IMR-90 (cell line): Measurements from ENCODE around the gene USP14. TPM values are rescaled to one million over a fixed set of nuclear protein-coding genes. Genes with fewer than 3 reads are reported as not detected.

Source experiments
- ATAC-seq: fragments of 200-7000 bp; cut with Tn5 transposase; 2 replicates; pipeline ENCODE4 v1.9.1; 2020; ENCODE audit warnings: low read depth, mild to moderate bottlenecking, moderate library complexity
- BruUV-seq: library from RNA; stranded (reverse); fragments of 400-500 nt; replicated peaks from 2 replicates; lab custom pipeline; 2021; lab: Mats Ljungman, UMichigan
- CTCF ChIA-PET: fragments of 300-600 bp; formaldehyde crosslinking; extraction: SDS; loops from one replicate; lab custom pipeline; 2021; ENCODE audit warnings: antibody characterized with exemption; lab: Yijun Ruan, JAX
- POLR2A ChIA-PET: fragments of 300-600 bp; sonication (Branson Sonifier 250); formaldehyde crosslinking; loops from one replicate; lab custom pipeline; 2022; ENCODE audit warnings: antibody characterized with exemption; ENCODE audit not compliant: unreplicated experiment; lab: Charles Lee
- DNase-seq: peaks from one replicate; pipeline ENCODE4 v3.0.0; 2013
- H2AFZ ChIP-seq: replicated peaks from 2 replicates; pipeline ENCODE3; 2013; ENCODE audit warnings: low read length, mild to moderate bottlenecking; ENCODE audit not compliant: poor library complexity
- H2AK5ac ChIP-seq: 2 replicates; pipeline ENCODE4 v1.6.1; 2013; ENCODE audit warnings: low read depth, low read length, inconsistent platforms
- H2AK9ac ChIP-seq: replicated peaks from 2 replicates; pipeline ENCODE3; 2013; ENCODE audit warnings: mild to moderate bottlenecking, low read depth, low read length, moderate library complexity; ENCODE audit not compliant: poor library complexity
- H2BK120ac ChIP-seq: 2 replicates; pipeline ENCODE4 v1.6.1; 2013; ENCODE audit warnings: low read depth, low read length, inconsistent platforms
- H2BK15ac ChIP-seq: 3 replicates; pipeline ENCODE4 v1.6.1; 2013; ENCODE audit warnings: low read depth, low read length, inconsistent platforms
- H2BK20ac ChIP-seq: 2 replicates; pipeline ENCODE4 v1.6.1; 2013; ENCODE audit warnings: low read depth, mild to moderate bottlenecking, inconsistent platforms, low read length, moderate library complexity
- H2BK5ac ChIP-seq: 2 replicates; pipeline ENCODE4 v1.6.1; 2013; ENCODE audit warnings: mild to moderate bottlenecking, low read depth, low read length, inconsistent platforms; ENCODE audit not compliant: poor library complexity, severe bottlenecking
- H3K14ac ChIP-seq: replicated peaks from 2 replicates; pipeline ENCODE4 v1.6.1; 2013; ENCODE audit warnings: low read depth, low read length, inconsistent platforms
- H3K18ac ChIP-seq: 2 replicates; pipeline ENCODE4 v1.6.1; 2013; ENCODE audit warnings: low read depth, low read length, control low read depth
- H3K23ac ChIP-seq: 2 replicates; pipeline ENCODE4 v1.6.1; 2013; ENCODE audit warnings: low read depth, low read length, inconsistent platforms
- H3K27ac ChIP-seq: 2 replicates; pipeline ENCODE4 v1.5.1; 2013; ENCODE audit warnings: mild to moderate bottlenecking, control low read depth, low read length; ENCODE audit not compliant: insufficient read depth
- H3K27me3 ChIP-seq: 2 replicates; pipeline ENCODE4 v1.6.1; 2013; ENCODE audit warnings: low read length; ENCODE audit not compliant: control insufficient read depth, insufficient read depth
- H3K36me3 ChIP-seq: 2 replicates; pipeline ENCODE4 v1.6.1; 2013; ENCODE audit warnings: low read length, mixed read lengths; ENCODE audit not compliant: control insufficient read depth, insufficient read depth
- H3K4ac ChIP-seq: 2 replicates; pipeline ENCODE4 v1.6.1; 2013; ENCODE audit warnings: low read depth, low read length, inconsistent platforms
- H3K4me1 ChIP-seq: 2 replicates; pipeline ENCODE4 v1.6.1; 2013; ENCODE audit warnings: low read length, mixed read lengths; ENCODE audit not compliant: control insufficient read depth, insufficient read depth
- H3K4me2 ChIP-seq: 2 replicates; pipeline ENCODE4 v1.6.1; 2013; ENCODE audit warnings: low read depth, mild to moderate bottlenecking, control low read depth, low read length, moderate library complexity
- H3K4me3 ChIP-seq: 2 replicates; pipeline ENCODE4 v1.5.1; 2013; ENCODE audit warnings: low read depth, mild to moderate bottlenecking, control low read depth, low read length, moderate library complexity; ENCODE audit not compliant: insufficient read depth
- H3K56ac ChIP-seq: 2 replicates; pipeline ENCODE4 v1.6.1; 2013; ENCODE audit warnings: low read length, inconsistent platforms; ENCODE audit not compliant: insufficient read depth; ENCODE audit errors: extremely low read depth
- H3K79me1 ChIP-seq, 2 experiments: 2 replicates each; pipeline ENCODE4 v1.6.1; 2013; ENCODE audit warnings: low read length in 2 of 2, inconsistent platforms in 1 of 2, low read depth in 1 of 2
- H3K9ac ChIP-seq: 2 replicates; pipeline ENCODE4 v1.6.1; 2013; ENCODE audit warnings: low read depth, low read length, control low read depth
- H3K9me1 ChIP-seq: 2 replicates; pipeline ENCODE4 v1.6.1; 2013; ENCODE audit warnings: low read length, inconsistent platforms; ENCODE audit not compliant: insufficient read depth
- H3K9me3 ChIP-seq: 2 replicates; pipeline ENCODE4 v1.6.1; 2013; ENCODE audit warnings: low read length; ENCODE audit not compliant: control insufficient read depth, insufficient read depth
- H4K20me1 ChIP-seq: 2 replicates; pipeline ENCODE4 v1.6.1; 2013; ENCODE audit warnings: low read length, inconsistent platforms; ENCODE audit not compliant: insufficient read depth
- H4K5ac ChIP-seq: 2 replicates; pipeline ENCODE4 v1.6.1; 2013; ENCODE audit warnings: mild to moderate bottlenecking, low read depth, low read length, control low read depth
- H4K8ac ChIP-seq, 2 experiments: 2 replicates each; pipeline ENCODE4 v1.6.1; 2013; ENCODE audit warnings: low read depth in 2 of 2, low read length in 2 of 2, control low read depth in 1 of 2, inconsistent platforms in 1 of 2
- H4K91ac ChIP-seq: 2 replicates; pipeline ENCODE4 v1.6.1; 2013; ENCODE audit warnings: low read depth, low read length, inconsistent platforms; ENCODE audit not compliant: insufficient read depth
- MXI1 ChIP-seq: IDR thresholded peaks from 2 replicates; pipeline ENCODE4 v1.6.1; 2012; ENCODE audit warnings: low read depth, mild to moderate bottlenecking, low read length, moderate library complexity, borderline replicate concordance
- RFX5 ChIP-seq: IDR thresholded peaks from 2 replicates; pipeline ENCODE4 v1.8.0; 2012; ENCODE audit warnings: low read depth, mild to moderate bottlenecking, low read length, moderate library complexity
- WGBS, 2 experiments: methylation state at CpG; one replicate each; pipeline versions ENCODE4 v1.1.5 to v1.1.7; 2013; ENCODE audit warnings: missing lambda C conversion rate in 2 of 2; ENCODE audit not compliant: insufficient read length in 1 of 2; ENCODE audit errors: extremely low coverage in 2 of 2; 5-methylcytosine and 5-hydroxymethylcytosine counted together
- dilution Hi-C: fragments of 300-500 bp; cut with HindIII; formaldehyde crosslinking; loops from one replicate; pipeline ENCODE4 v1.14.3; 2018; ENCODE audit warnings: low sequenced_read_pairs; ENCODE audit not compliant: unreplicated experiment
- in situ Hi-C: fragments of 300-500 bp; cut with MboI; formaldehyde crosslinking; loops from 3 replicates; pipeline ENCODE4 v1.14.3; 2019; ENCODE audit warnings: low sequenced_read_pairs, inconsistent platforms, mixed read lengths
- intact Hi-C: fragments of 100-400 bp; cut with micrococcal nuclease; formaldehyde crosslinking; loops from 2 replicates; pipeline ENCODE4 v1.10.0; 2022
- polyA plus RNA-seq, 3 experiments: library from polyadenylated mRNA; depleted of rRNA; stranded (reverse); fragments of >200 nt; gene quantifications; 2 replicates each; pipeline ENCODE4 v1.2.3, GENCODE V29; 2012; ENCODE audit warnings: low replicate concordance in 1 of 3
- total RNA-seq: library from RNA; depleted of rRNA; stranded (reverse); fragments of >200 nt; gene quantifications from 2 replicates; pipeline ENCODE4 v1.2.3, GENCODE V29; 2012

Gene USP14
- total and polyA plus RNA-seq, 2 of the 4 experiments (the other 2 are of a cell fraction), result 11.5 to 32.4 TPM

DNA sequence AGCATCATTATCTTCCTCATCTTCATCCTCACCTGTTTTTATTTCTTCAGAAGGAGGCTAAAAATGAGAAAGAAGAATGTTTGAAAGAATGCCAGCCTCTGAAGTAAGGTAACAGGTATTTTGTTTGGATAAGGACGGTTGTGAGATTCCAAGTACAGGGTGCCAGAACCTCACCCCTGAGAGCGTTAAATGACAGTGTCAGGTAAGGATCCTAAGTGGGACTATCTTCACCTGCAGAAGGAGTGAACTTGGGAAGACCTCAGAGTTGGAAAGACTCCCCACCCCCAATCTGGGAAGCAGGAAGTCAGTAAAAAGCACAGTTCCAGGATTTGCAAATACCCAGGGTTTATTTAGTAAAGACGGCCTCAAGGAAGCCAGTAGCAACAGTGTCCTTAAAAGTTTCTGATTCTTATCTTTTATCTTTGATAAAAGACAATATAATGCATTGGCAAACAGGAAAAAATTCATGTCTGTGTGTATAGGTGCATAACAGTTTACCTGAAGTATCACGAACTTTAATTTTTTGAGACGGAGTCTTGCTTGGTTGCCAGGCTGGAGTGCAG is 57.2 kb downstream of the USP14 start:
- ATAC-seq (no peak), DNase-seq (no peak)
- H3K4me3 ChIP-seq, result no peak overlapping the region
- H3K4ac ChIP-seq, result no peak overlapping the region
- H2BK15ac ChIP-seq, result no peak overlapping the region
- H2AK9ac ChIP-seq, result no peak overlapping the region
- no peak overlapping the region for H2BK5ac ChIP-seq
- H4K8ac ChIP-seq, result no peak overlapping the region
- in situ Hi-C loops (no loop called here), intact Hi-C loops (no loop called here), dilution Hi-C loops (no loop called here)
- no TSS peak for BruUV-seq
- peaks cover 33% of the 10 kb centered on the region for H3K36me3 ChIP-seq
- H3K56ac ChIP-seq, result no peak overlapping the region
- H3K9me3 ChIP-seq, result no peaks in the 10 kb centered on the region
- H3K18ac ChIP-seq, result no peak overlapping the region
- H3K4me2 ChIP-seq, result no peak overlapping the region
- no peak overlapping the region for H4K91ac ChIP-seq
- no peak overlapping the region for H3K27ac ChIP-seq
- no peak overlapping the region for H2AFZ ChIP-seq
- H3K79me1 ChIP-seq, result peaks cover 0 to 4% of the 10 kb centered on the region in 2 experiments; a peak in 2 of 4 replicates
- TF ChIP-seq RFX5 (no peak), MXI1 (no peak)
- H2BK20ac ChIP-seq, result no peak overlapping the region
- no peak overlapping the region for H2BK120ac ChIP-seq
- H3K9ac ChIP-seq, result no peak overlapping the region
- H3K23ac ChIP-seq, result no peak overlapping the region
- H3K27me3 ChIP-seq, result no peaks in the 10 kb centered on the region
- H4K5ac ChIP-seq, result no peak overlapping the region
- no peaks in the 10 kb centered on the region; the same call in 1 of the 2 replicates for H3K9me1 ChIP-seq
- no peak overlapping the region for H3K14ac ChIP-seq
- H4K20me1 ChIP-seq, result no peaks in the 10 kb centered on the region
- CTCF ChIA-PET, result no interaction called here
- WGBS, 2 experiments, result 100% methylated on average over 2 of the region's 5 CpGs; no CpG with 5 or more reads in 1 of the 2 experiments
- POLR2A ChIA-PET, result no interaction called here
- no peak overlapping the region for H2AK5ac ChIP-seq
- H3K4me1 ChIP-seq, result no peaks in the 10 kb centered on the region
